Mesothelial cell of epicardium (in vitro differentiated cells): ENCODE measurements around the gene NKG7. TPM values are rescaled to one million over a fixed set of nuclear protein-coding genes. Genes with fewer than 3 reads are reported as not detected.

Experiments used
- DNase-seq, 2 experiments: peaks; one replicate each; pipeline ENCODE4 v3.0.0; 2021; ENCODE audit warnings: low spot score in 2 of 2; ENCODE audit not compliant: unreplicated experiment in 2 of 2
- H3K27ac Mint-ChIP-seq: 2 replicates; pipeline ENCODE4 v1.8.0; 2021; ENCODE audit warnings: mixed read lengths
- H3K27me3 Mint-ChIP-seq: 2 replicates; pipeline ENCODE4 v1.8.0; 2021; ENCODE audit warnings: low read depth, mixed read lengths
- H3K36me3 Mint-ChIP-seq: 2 replicates; pipeline ENCODE4 v1.8.0; 2021; ENCODE audit warnings: mixed read lengths
- H3K4me1 Mint-ChIP-seq: 2 replicates; pipeline ENCODE4 v1.8.0; 2021; ENCODE audit warnings: mixed read lengths
- H3K4me3 Mint-ChIP-seq: 2 replicates; pipeline ENCODE4 v1.8.0; 2021; ENCODE audit warnings: mild to moderate bottlenecking, moderate library complexity, mixed read lengths
- H3K9me3 Mint-ChIP-seq: 2 replicates; pipeline ENCODE4 v1.8.0; 2021; ENCODE audit warnings: mixed read lengths
- total RNA-seq: library from RNA; stranded (reverse); gene quantifications from 3 replicates; pipeline ENCODE4 v1.2.1, GENCODE V29; 2021
- TF ChIP-seq, protein P1 (sequence below): fragments of 200-600 bp; sonication (generic); IDR thresholded peaks from one replicate; pipeline ENCODE4 v1.5.0; 2021; ENCODE audit warnings: antibody characterized with exemption; ENCODE audit not compliant: unreplicated experiment

The NKG7 gene
- total RNA-seq, 1 donor from 2014 or later = not detected

GRCh38 chr19:51354742-51355148 lies 17.7 kb downstream of the NKG7 start:
- no peaks in the 10 kb centered on the region for H3K9me3 Mint-ChIP-seq

GRCh38 chr19:51354103-51354741 lies 18.2 kb downstream of the NKG7 start:
- H3K36me3 Mint-ChIP-seq = peaks cover 17% of the 10 kb centered on the region
- no peaks in the 10 kb centered on the region for H3K9me3 Mint-ChIP-seq
- H3K4me3 Mint-ChIP-seq = peak overlapping the region; percentile 51
- TF ChIP-seq, protein P1, sequence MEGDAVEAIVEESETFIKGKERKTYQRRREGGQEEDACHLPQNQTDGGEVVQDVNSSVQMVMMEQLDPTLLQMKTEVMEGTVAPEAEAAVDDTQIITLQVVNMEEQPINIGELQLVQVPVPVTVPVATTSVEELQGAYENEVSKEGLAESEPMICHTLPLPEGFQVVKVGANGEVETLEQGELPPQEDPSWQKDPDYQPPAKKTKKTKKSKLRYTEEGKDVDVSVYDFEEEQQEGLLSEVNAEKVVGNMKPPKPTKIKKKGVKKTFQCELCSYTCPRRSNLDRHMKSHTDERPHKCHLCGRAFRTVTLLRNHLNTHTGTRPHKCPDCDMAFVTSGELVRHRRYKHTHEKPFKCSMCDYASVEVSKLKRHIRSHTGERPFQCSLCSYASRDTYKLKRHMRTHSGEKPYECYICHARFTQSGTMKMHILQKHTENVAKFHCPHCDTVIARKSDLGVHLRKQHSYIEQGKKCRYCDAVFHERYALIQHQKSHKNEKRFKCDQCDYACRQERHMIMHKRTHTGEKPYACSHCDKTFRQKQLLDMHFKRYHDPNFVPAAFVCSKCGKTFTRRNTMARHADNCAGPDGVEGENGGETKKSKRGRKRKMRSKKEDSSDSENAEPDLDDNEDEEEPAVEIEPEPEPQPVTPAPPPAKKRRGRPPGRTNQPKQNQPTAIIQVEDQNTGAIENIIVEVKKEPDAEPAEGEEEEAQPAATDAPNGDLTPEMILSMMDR = no peak
- H3K27me3 Mint-ChIP-seq = no peaks in the 10 kb centered on the region
- no peak for DNase-seq
- H3K27ac Mint-ChIP-seq = peak overlapping the region; percentile 90
- peaks cover 19% of the 10 kb centered on the region for H3K4me1 Mint-ChIP-seq

More at GRCh38 chr19:51354742-51355148, 17.7 kb downstream of the NKG7 start:
- Mint-ChIP-seq H3K4me1 (peaks cover 23% of the 10 kb centered on the region), H3K4me3 (peak overlapping the region; percentile 42), H3K27me3 (no peaks in the 10 kb centered on the region), H3K36me3 (peaks cover 17% of the 10 kb centered on the region), H3K27ac (peak overlapping the region; percentile 90)
- TF ChIP-seq, protein P1 = no peak
- DNase-seq = peak; percentile 52 to 72

DNA sequence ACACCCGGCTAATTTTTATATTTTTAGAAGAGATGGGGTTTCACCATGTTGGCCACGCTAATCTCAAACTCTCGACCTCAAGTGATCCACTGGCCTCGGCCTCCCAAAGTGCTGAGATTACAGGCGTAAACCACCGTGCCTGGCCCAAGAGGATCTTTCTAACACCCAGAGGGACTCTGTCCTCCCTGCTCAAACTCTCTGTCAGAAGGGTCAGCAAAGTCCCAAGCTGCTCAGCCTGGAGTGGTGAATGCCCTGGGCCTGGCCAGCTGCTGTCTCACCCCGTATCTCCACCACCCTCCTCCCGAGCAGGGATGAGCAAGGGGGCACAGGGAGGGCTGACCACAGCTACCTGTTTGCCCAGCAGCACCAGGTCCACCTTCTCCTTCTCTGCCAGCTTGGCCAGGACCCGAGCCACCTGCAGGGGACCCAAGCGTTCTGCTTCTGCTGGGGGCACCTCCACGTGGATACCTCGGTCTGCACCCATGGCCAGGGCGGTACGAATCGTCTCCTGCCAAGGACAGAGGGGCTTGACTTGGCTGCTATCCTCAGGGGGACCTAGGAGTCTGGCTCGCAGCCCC lies 19.6 kb downstream of the NKG7 start:
- H3K27ac Mint-ChIP-seq = no peak overlapping the region
- no peak for DNase-seq
- H3K9me3 Mint-ChIP-seq = no peaks in the 10 kb centered on the region
- H3K27me3 Mint-ChIP-seq = no peaks in the 10 kb centered on the region
- no peak overlapping the region for H3K4me3 Mint-ChIP-seq
- H3K4me1 Mint-ChIP-seq = peaks cover 16% of the 10 kb centered on the region
- H3K36me3 Mint-ChIP-seq = peaks cover 17% of the 10 kb centered on the region
- TF ChIP-seq, protein P1 = no peak

- TF ChIP-seq, protein P1 = no peak
- Mint-ChIP-seq H3K27ac (no peak overlapping the region), H3K9me3 (no peaks in the 10 kb centered on the region), H3K27me3 (no peaks in the 10 kb centered on the region), H3K4me3 (no peak overlapping the region), H3K36me3 (peaks cover 21% of the 10 kb centered on the region), H3K4me1 (peaks cover 16% of the 10 kb centered on the region)
- no peak for DNase-seq
These were observed 21.0 kb downstream of the NKG7 start for GRCh38 chr19:51351266-51351990.

GRCh38 chr19:51347209-51347928 lies 25.1 kb downstream of the NKG7 start:
- DNase-seq = no peak
- Mint-ChIP-seq H3K4me1 (peaks cover 7% of the 10 kb centered on the region), H3K4me3 (no peak overlapping the region), H3K36me3 (peaks cover 26% of the 10 kb centered on the region), H3K9me3 (no peaks in the 10 kb centered on the region), H3K27me3 (peaks cover 3% of the 10 kb centered on the region), H3K27ac (no peak overlapping the region)
- TF ChIP-seq, protein P1 = no peak
